HepG2 (cell line): ENCODE data around the gene EIF6. TPM values are rescaled to one million over a fixed set of nuclear protein-coding genes. Genes with fewer than 3 reads are reported as not detected.

Experiments used
- ATAC-seq: fragments of 200-7000 bp; cut with Tn5 transposase; 3 replicates; pipeline ENCODE4 v1.9.1; 2020; ENCODE audit warnings: mild to moderate bottlenecking, moderate library complexity
- BruUV-seq: library from RNA; stranded (reverse); fragments of 400-500 nt; replicated peaks from 2 replicates; lab custom pipeline; 2021; lab: Mats Ljungman, UMichigan
- CTCF ChIA-PET: fragments of 300-600 bp; formaldehyde crosslinking; extraction: SDS; loops from one replicate; lab custom pipeline; 2021; ENCODE audit warnings: low total read pairs, inconsistent platforms, low intra/inter-chr PET ratio; lab: Yijun Ruan, JAX
- POLR2A ChIA-PET: fragments of 350-600 bp; sonication (Branson Sonifier 250); formaldehyde crosslinking; loops from one replicate; lab custom pipeline; 2020; ENCODE audit warnings: antibody characterized with exemption, inconsistent platforms; lab: Yijun Ruan, JAX
- DNase-seq: peaks from one replicate; pipeline ENCODE4 v3.0.0-alpha.2; 2015; ENCODE audit warnings: low spot score
- FAIRE-seq: peaks from 3 replicates; lab custom pipeline; 2011; peaks lifted over from hg19 to GRCh38; lab: Jason Lieb, UNC
- H2AFZ ChIP-seq: one replicate; pipeline ENCODE4 v1.6.1; 2011; ENCODE audit warnings: low read length, inconsistent platforms
- H3K27ac ChIP-seq: fragments of 300-600 bp; 3 replicates; pipeline ENCODE4 v1.8.0; 2011; ENCODE audit warnings: mixed run types, mild to moderate bottlenecking, mixed read lengths, low read length, inconsistent platforms; ENCODE audit not compliant: insufficient read depth; ENCODE audit errors: extremely low read length
- H3K27me3 ChIP-seq, 2 experiments: fragments of 200-600 bp in 1 of 2; 2 replicates in 1 of 2; 3 replicates in 1 of 2; pipeline versions ENCODE4 v1.6.0 to v1.8.0; 2011; ENCODE audit warnings: low read length in 2 of 2, mild to moderate bottlenecking in 2 of 2, moderate library complexity in 2 of 2, inconsistent platforms in 1 of 2; ENCODE audit not compliant: insufficient read depth in 2 of 2, control insufficient read depth in 1 of 2
- H3K36me3 ChIP-seq, 2 experiments: fragments of 200-600 bp in 1 of 2; replicated peaks in 1 of 2; 2 replicates in 1 of 2; 3 replicates in 1 of 2; pipeline versions ENCODE4 v1.5.1 to v1.8.0; 2011; ENCODE audit warnings: low read length in 2 of 2, inconsistent platforms in 1 of 2; ENCODE audit not compliant: insufficient read depth in 2 of 2, control insufficient read depth in 1 of 2
- H3K4me1 ChIP-seq: 2 replicates; pipeline ENCODE4 v1.5.1; 2012; ENCODE audit warnings: low read length, inconsistent platforms; ENCODE audit not compliant: insufficient read depth
- H3K4me2 ChIP-seq: 2 replicates; pipeline ENCODE4 v1.6.0; 2011; ENCODE audit warnings: low read depth, low read length, inconsistent platforms
- H3K4me3 ChIP-seq, 3 experiments: fragments of 200-600 bp in 1 of 3; sonication (generic), shearing (Covaris generic) in 1 of 3; replicated peaks in 1 of 3; 2 replicates each; pipeline ENCODE4 v1.5.1; 2011 to 2016; ENCODE audit warnings: low read length in 3 of 3, inconsistent platforms in 2 of 3, low read depth in 2 of 3, mild to moderate bottlenecking in 2 of 3, control low read depth in 1 of 3, mixed read lengths in 1 of 3; ENCODE audit not compliant: insufficient read depth in 1 of 3
- H3K79me2 ChIP-seq: one replicate; pipeline ENCODE4 v1.6.1; 2011; ENCODE audit warnings: low read length, inconsistent platforms; ENCODE audit not compliant: insufficient read depth
- H3K9ac ChIP-seq: 2 replicates; pipeline ENCODE4 v1.6.0; 2011; ENCODE audit warnings: mild to moderate bottlenecking, low read depth, low read length, inconsistent platforms; ENCODE audit not compliant: insufficient read depth
- H3K9me3 ChIP-seq: 2 replicates; pipeline ENCODE4 v1.5.1; 2012; ENCODE audit warnings: mild to moderate bottlenecking, low read length
- H4K20me1 ChIP-seq: 2 replicates; pipeline ENCODE4 v1.6.0; 2011; ENCODE audit warnings: inconsistent platforms, mild to moderate bottlenecking, low read length, moderate library complexity; ENCODE audit not compliant: insufficient read depth
- HNRNPL ChIP-seq: fragments of 200-400 bp; formaldehyde crosslinking; IDR thresholded peaks from 2 replicates; pipeline ENCODE4 v1.6.1; 2017; ENCODE audit warnings: mild to moderate bottlenecking, low read depth, low read length
- NONO ChIP-seq, 2 experiments: fragments of 450-650 bp in 1 of 2; sonication (generic) in 1 of 2; formaldehyde crosslinking in 1 of 2; IDR thresholded peaks in 1 of 2; conservative IDR thresholded peaks in 1 of 2; 2 replicates each; pipeline versions ENCODE4 v1.6.1 to v1.8.0; 2017 to 2022; ENCODE audit warnings: mild to moderate bottlenecking in 1 of 2, missing genetic modification reagents in 1 of 2, moderate library complexity in 1 of 2
- ONECUT2 ChIP-seq: sonication (generic); formaldehyde crosslinking; IDR thresholded peaks from 2 replicates; pipeline ENCODE4 v1.4.0; 2020; ENCODE audit warnings: missing genetic modification reagents
- RCOR2 ChIP-seq: IDR thresholded peaks from 2 replicates; pipeline ENCODE4 v1.6.1; 2016; ENCODE audit warnings: missing biosample characterization, missing genetic modification reagents
- RFX5 ChIP-seq: IDR thresholded peaks from 2 replicates; pipeline ENCODE4 v1.6.1; 2011; ENCODE audit warnings: low read depth, low read length, improper control_type of control experiment
- TEAD3 ChIP-seq: optimal IDR thresholded peaks from 2 replicates; pipeline ENCODE3; 2016; ENCODE audit warnings: borderline replicate concordance
- ZBTB3 ChIP-seq: sonication (generic); formaldehyde crosslinking; IDR thresholded peaks from 2 replicates; pipeline ENCODE4 v1.4.0; 2020; ENCODE audit warnings: low read depth, mild to moderate bottlenecking, moderate library complexity, missing genetic modification reagents, borderline replicate concordance
- ZFP91 ChIP-seq: sonication (generic); formaldehyde crosslinking; IDR thresholded peaks from 2 replicates; pipeline ENCODE4 v1.9.0; 2022; ENCODE audit warnings: missing genetic modification reagents, mild to moderate bottlenecking, borderline replicate concordance
- ZNF138 ChIP-seq: sonication (generic); formaldehyde crosslinking; IDR thresholded peaks from 2 replicates; pipeline ENCODE4 v1.5.0; 2020; ENCODE audit warnings: mild to moderate bottlenecking, low read depth, missing genetic modification reagents
- ZNF34 ChIP-seq: sonication (generic); formaldehyde crosslinking; IDR thresholded peaks from 2 replicates; pipeline ENCODE4 v1.4.0; 2020; ENCODE audit warnings: mild to moderate bottlenecking, missing genetic modification reagents, borderline replicate concordance
- ZNF552 ChIP-seq: sonication (generic); formaldehyde crosslinking; IDR thresholded peaks from 2 replicates; pipeline ENCODE4 v1.9.0; 2022; ENCODE audit warnings: missing genetic modification reagents, mild to moderate bottlenecking, borderline replicate concordance
- ZNF589 ChIP-seq: sonication (generic); formaldehyde crosslinking; conservative IDR thresholded peaks from 2 replicates; pipeline ENCODE4 v1.8.0; 2022; ENCODE audit warnings: mild to moderate bottlenecking, moderate library complexity, missing genetic modification reagents
- WGBS: methylation state at CpG from one replicate; pipeline ENCODE4 v1.1.6; 2017; ENCODE audit warnings: low lambda C conversion rate; 5-methylcytosine and 5-hydroxymethylcytosine counted together
- in situ Hi-C: cut with HindIII; loops from 2 replicates; pipeline ENCODE4 v1.10.0; 2017; ENCODE audit warnings: low pct_unique_long_range_greater_than_20kb; ENCODE audit not compliant: extremely low pct_ligation_motif_present
- intact Hi-C: fragments of 100-400 bp; cut with micrococcal nuclease; formaldehyde crosslinking; loops from one replicate; pipeline ENCODE4 v1.10.0; 2022; ENCODE audit not compliant: unreplicated experiment
- polyA plus RNA-seq, 8 experiments: library from polyadenylated mRNA; depleted of rRNA in 3 of 8; stranded (reverse) in 7 of 8; unstranded in 1 of 8; fragments of >200 nt; fragmentation: Illumina TruSeq in 4 of 8; extraction: Trizol in 4 of 8; gene quantifications; 2 replicates each; pipeline versions ENCODE4 v1.2.1 to v1.2.3, GENCODE V29; 2011 to 2016; ENCODE audit warnings: low read depth in 4 of 8, missing spikeins in 1 of 8, mixed read lengths in 1 of 8; ENCODE audit not compliant: insufficient read depth in 1 of 8
- total RNA-seq, 5 experiments: library from RNA; depleted of rRNA; stranded (reverse); fragments of >200 nt; fragmentation: Illumina TruSeq; extraction: Trizol; gene quantifications; 2 replicates each; pipeline ENCODE4 v1.2.3, GENCODE V29; 2016; ENCODE audit warnings: low read depth in 1 of 5

Gene EIF6
- total and polyA plus RNA-seq, 2 of the 13 experiments (the other 11 are each of a cell fraction or from before 2014, with no cell fraction given) = 462 to 466 TPM

- TF ChIP-seq ZFP91 (CRISPR knock-in tag) = 0 out of 2 replicates have a peak, but pooled peaks have one; percentile 1
- TF ChIP-seq ZNF138 = 0 out of 2 replicates have a peak, but pooled peaks have one; percentile 63
Measured at GRCh38 chr20:35326021-35326739, 41.6 kb upstream of the EIF6 start (continued).

GRCh38 chr20:35325401-35325800 lies 40.8 kb upstream of the EIF6 start:
- intact Hi-C loops = no loop called here
- WGBS = 84% methylated on average over 6 of the region's 6 CpGs
- Histone ChIP-seq H3K4me3 (no peak overlapping the region), H3K27ac (peak overlapping the region; percentile 74), H3K79me2 (no peaks in the 10 kb centered on the region), H2AFZ (no peak overlapping the region), H3K4me2 (no peak overlapping the region), H3K9ac (no peak overlapping the region), H3K9me3 (no peaks in the 10 kb centered on the region)
- no TSS peak for BruUV-seq
- TF ChIP-seq ZBTB3 = no peak
- 0 out of 2 replicates have a peak, but pooled peaks have one; percentile 42 for TF ChIP-seq RCOR2 (CRISPR knock-in tag)
- no peak for TF ChIP-seq ZNF589 (CRISPR knock-in tag)
- peak; percentile 67; the same call in 1 of the 2 replicates for TF ChIP-seq ONECUT2 (CRISPR knock-in tag)
- TF ChIP-seq TEAD3 (CRISPR knock-in tag) = peak; percentile 12
- no peak for TF ChIP-seq RFX5
- no peak for TF ChIP-seq ZNF552 (CRISPR knock-in tag)
- no peak for TF ChIP-seq NONO (IDR thresholded peaks at IDR 0.05)
- 0 out of 2 replicates have a peak, but pooled peaks have one; percentile 34 for TF ChIP-seq NONO (CRISPR knock-in tag; conservative IDR thresholded peaks at IDR 0.05)
- TF ChIP-seq ZNF34 (CRISPR knock-in tag) = 0 out of 2 replicates have a peak, but pooled peaks have one; percentile 2
- TF ChIP-seq HNRNPL = no peak
- TF ChIP-seq, all 625 proteins: peak for 5
- CTCF ChIA-PET = no interaction called here
- H3K4me1 ChIP-seq = peaks cover 58% of the 10 kb centered on the region
- ATAC-seq (no peak), FAIRE-seq (no peak), DNase-seq (no peak)
- in situ Hi-C loops = no loop called here
- POLR2A ChIA-PET = interaction anchor here (3.9 kb wide), 1 partner anchor 19 kb away, joined by 78 read pairs; no protein-coding TSS in a partner anchor
- H3K36me3 ChIP-seq = no peaks in the 10 kb centered on the region
- no peaks in the 10 kb centered on the region for H3K27me3 ChIP-seq
- no peaks in the 10 kb centered on the region for H4K20me1 ChIP-seq
